Upper lobe of left lung (tissue), 6 donors: Measurements from ENCODE around the gene NDST3. TPM values are rescaled to one million over a fixed set of nuclear protein-coding genes. Genes with fewer than 3 reads are reported as not detected.
A peak's percentile ranks its signal among the peaks of the same experiment; 100 is the strongest.

Source experiments
- ATAC-seq, 2 donors: fragments of 200-7000 bp; cut with Tn5 transposase; one replicate each; pipeline ENCODE4 v1.9.1; 2022; ENCODE audit warnings: mild to moderate bottlenecking in 2 of 2, moderate library complexity in 2 of 2; ENCODE audit not compliant: low FRiP score in 2 of 2
- DNase-seq, 2 donors: peaks; one replicate each; pipeline ENCODE4 v3.0.0-alpha.2; 2019 to 2020
- H3K27ac ChIP-seq, 4 donors: fragments of 200-600 bp; sonication (generic); one replicate each; pipeline ENCODE4 v1.5.1; 2016 to 2019
- H3K27me3 ChIP-seq, 4 donors: fragments of 200-600 bp; sonication (generic); one replicate each; pipeline ENCODE4 v1.5.1; 2017 to 2019
- H3K36me3 ChIP-seq, 4 donors: fragments of 200-600 bp; sonication (generic); one replicate each; pipeline ENCODE4 v1.5.1; 2016 to 2019
- H3K4me1 ChIP-seq, 4 donors: fragments of 200-600 bp; sonication (generic); one replicate each; pipeline ENCODE4 v1.5.1; 2018 to 2019
- H3K4me3 ChIP-seq, 4 donors: fragments of 200-600 bp; sonication (generic); one replicate each; pipeline ENCODE4 v1.5.1; 2017 to 2019; ENCODE audit warnings: mild to moderate bottlenecking in 2 of 4, moderate library complexity in 1 of 4
- H3K9me3 ChIP-seq, 4 donors: fragments of 200-600 bp; sonication (generic); one replicate each; pipeline ENCODE4 v1.5.1; 2018 to 2019
- CTCF ChIP-seq, 6 experiments: fragments of 450-650 bp in 4 of 6; fragments of 200-600 bp in 2 of 6; sonication (generic) in 2 of 6; IDR thresholded peaks; one replicate each; pipeline ENCODE4 v1.5.1; 2016 to 2019; ENCODE audit warnings: antibody characterized with exemption in 6 of 6
- EP300 ChIP-seq, 4 donors: sonication (generic); formaldehyde crosslinking; IDR thresholded peaks; one replicate each; pipeline ENCODE4 v1.5.1; 2017; ENCODE audit warnings: antibody characterized with exemption in 4 of 4, control low read depth in 2 of 4
- POLR2A ChIP-seq, 4 donors: fragments of 450-650 bp; IDR thresholded peaks; one replicate each; pipeline ENCODE4 v1.5.1; 2016 to 2017; ENCODE audit warnings: antibody characterized with exemption in 4 of 4, mild to moderate bottlenecking in 2 of 4
- POLR2AphosphoS5 ChIP-seq, 2 donors: sonication (generic); formaldehyde crosslinking; IDR thresholded peaks; one replicate each; pipeline ENCODE4 v1.5.1; 2017; ENCODE audit warnings: antibody characterized with exemption in 2 of 2
- WGBS, 2 donors: methylation state at CpG; one replicate each; pipeline ENCODE4 v1.1.5; 2017 to 2018; 5-methylcytosine and 5-hydroxymethylcytosine counted together
- total RNA-seq, 6 donors: library from RNA; depleted of rRNA in 4 of 6; stranded (reverse); fragments of >200 nt in 4 of 6; gene quantifications; one replicate each; pipeline versions ENCODE4 v1.1.0 to v1.2.1, GENCODE V29; 2016 to 2021
- donor health status: DM: no; HTN: no; CAD: no; lungs with moderate emphysema.
- donor health status: DM: no; HTN: yes; CAD: no; lungs with severe emphysema.

NDST3 gene
- total RNA-seq, 6 donors from 2014 or later: 0.11 to 0.13 TPM; not detected in 4

DNA sequence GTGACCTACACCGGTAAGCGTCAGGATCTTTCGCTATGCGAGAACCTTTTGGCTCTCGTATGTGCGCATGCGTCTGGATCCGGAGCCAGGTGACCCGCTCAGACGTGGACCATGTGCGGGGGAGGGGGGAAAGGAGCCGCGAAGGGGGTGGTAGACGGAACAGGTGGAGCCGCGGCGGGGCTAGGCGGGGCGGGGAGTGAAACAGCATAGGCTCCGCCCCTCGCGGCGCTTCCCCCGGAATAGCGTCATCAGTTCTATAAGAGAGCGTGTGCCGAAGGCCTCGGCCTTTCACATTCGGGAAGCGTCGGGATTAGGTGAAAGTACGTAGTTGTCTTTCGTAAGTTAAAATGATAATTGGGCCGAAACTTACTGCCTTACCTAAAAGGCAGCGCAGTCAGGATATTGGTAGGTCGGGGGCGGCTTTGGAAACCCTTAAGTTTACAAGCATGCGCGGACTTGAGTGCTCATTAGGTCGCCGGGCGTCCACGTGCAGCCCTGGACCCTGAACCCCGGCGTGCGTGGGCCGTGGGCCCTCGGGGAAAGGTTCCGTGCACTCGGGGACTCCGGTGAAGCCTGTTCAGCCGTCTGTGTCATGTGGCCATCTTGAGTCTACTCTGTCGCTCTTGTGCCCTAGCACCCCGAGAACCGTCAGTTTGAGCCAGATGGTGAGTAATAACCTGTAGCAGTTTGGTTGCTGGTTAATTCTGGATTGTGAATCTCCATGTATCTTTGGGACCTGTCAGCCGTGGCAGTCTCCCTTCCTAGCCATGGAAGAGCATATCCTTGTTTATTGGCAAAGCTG is 244.4 kb downstream of the NDST3 start:
- no peak for TF ChIP-seq CTCF (IDR thresholded peaks at IDR 0.05)
- TF ChIP-seq EP300 (IDR thresholded peaks at IDR 0.05): no peak
- TF ChIP-seq POLR2AphosphoS5 (IDR thresholded peaks at IDR 0.05): peak; percentile 94 to 95
- TF ChIP-seq POLR2A (IDR thresholded peaks at IDR 0.05): peak; percentile 8 to 97 (median 91)
- ATAC-seq: peak; percentile 98 to 99
- peak overlapping the region; percentile 91 to 93 (median 92) for H3K27ac ChIP-seq
- H3K27me3 ChIP-seq: no peaks in the 10 kb centered on the region
- H3K4me1 ChIP-seq: peaks cover 20 to 35% (median 26%) of the 10 kb centered on the region in 4 donors
- H3K4me3 ChIP-seq: peak overlapping the region; percentile 52 to 80 (median 72)
- WGBS, 2 donors: 0% methylated on average over 26 to 54 of the region's 56 CpGs
- no peaks in the 10 kb centered on the region for H3K9me3 ChIP-seq
- peaks cover 0 to 14% (median 0%) of the 10 kb centered on the region in 4 donors for H3K36me3 ChIP-seq
- peak; percentile 96 to 98 for DNase-seq

DNA sequence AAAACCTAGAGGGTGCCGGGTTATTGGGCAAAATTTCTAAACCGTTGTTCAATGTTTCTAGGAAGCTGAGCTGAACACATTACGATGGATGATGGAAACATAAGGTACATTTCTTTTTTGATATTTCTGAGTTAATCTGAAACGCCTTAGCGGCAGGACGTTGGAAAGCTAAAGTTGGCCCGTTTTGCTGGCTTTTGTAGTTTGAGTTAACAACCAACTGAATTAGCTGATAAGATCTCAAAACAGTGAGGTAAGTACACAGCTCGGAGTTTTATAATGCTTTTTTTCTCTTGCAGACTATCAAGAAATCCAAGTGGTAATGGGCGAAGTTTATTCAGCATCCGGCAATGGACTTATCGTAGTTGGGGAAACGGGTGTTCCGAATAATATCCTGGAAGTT is 245.0 kb downstream of the NDST3 start:
- WGBS, 2 donors: 3 to 5% methylated on average over 13 of the region's 13 CpGs
- Histone ChIP-seq H3K27me3 (no peaks in the 10 kb centered on the region), H3K9me3 (no peaks in the 10 kb centered on the region), H3K4me3 (peak overlapping the region; percentile 52 to 80 (median 72)), H3K4me1 (peaks cover 20 to 35% (median 26%) of the 10 kb centered on the region in 4 donors), H3K36me3 (peaks cover 0 to 14% (median 0%) of the 10 kb centered on the region in 4 donors), H3K27ac (peak overlapping the region; percentile 91 to 93 (median 92))
- DNase-seq: no peak
- ATAC-seq: no peak
- TF ChIP-seq EP300 (IDR thresholded peaks at IDR 0.05) (no peak), POLR2A (IDR thresholded peaks at IDR 0.05) (no peak), POLR2AphosphoS5 (IDR thresholded peaks at IDR 0.05) (no peak), CTCF (IDR thresholded peaks at IDR 0.05) (no peak)

DNA sequence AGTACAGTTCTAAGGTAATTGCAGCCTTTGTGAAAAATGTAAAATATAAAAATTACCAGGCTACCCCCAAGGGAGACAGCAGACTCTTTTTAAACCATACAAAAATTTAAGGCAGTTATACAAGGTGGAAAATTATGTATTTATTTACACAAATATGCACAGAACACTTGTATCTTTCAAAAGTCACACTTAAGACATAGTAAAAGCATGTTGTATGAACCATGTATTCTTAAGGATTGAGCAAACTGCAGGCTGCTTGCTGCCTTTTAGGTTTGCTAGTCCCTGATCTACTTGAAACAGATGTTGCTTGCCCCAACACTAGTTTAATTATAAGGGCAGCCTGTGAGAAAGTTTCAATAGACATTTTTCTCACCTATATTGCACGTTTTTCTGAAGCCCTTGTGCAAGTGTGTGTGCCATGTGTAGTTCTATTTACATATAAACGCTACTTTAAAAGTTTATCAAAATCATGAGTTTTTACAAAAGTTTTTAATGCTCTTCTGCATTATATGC is 245.7 kb downstream of the NDST3 start:
- no peak for DNase-seq
- Histone ChIP-seq H3K27me3 (no peaks in the 10 kb centered on the region), H3K36me3 (peaks cover 0 to 14% (median 0%) of the 10 kb centered on the region in 4 donors), H3K4me3 (peak overlapping the region in 3 of 4 donors; percentile 67 to 80 (median 76)), H3K4me1 (peaks cover 20 to 35% (median 26%) of the 10 kb centered on the region in 4 donors), H3K27ac (peak overlapping the region in 3 of 4 donors; percentile 91 to 93 (median 92)), H3K9me3 (no peaks in the 10 kb centered on the region)
- ATAC-seq: no peak
- WGBS, 2 donors: 25 to 29% methylated on average over 2 of the region's 2 CpGs
- TF ChIP-seq POLR2AphosphoS5 (IDR thresholded peaks at IDR 0.05) (no peak), POLR2A (IDR thresholded peaks at IDR 0.05) (no peak), EP300 (IDR thresholded peaks at IDR 0.05) (no peak), CTCF (IDR thresholded peaks at IDR 0.05) (no peak)

GRCh38 chr4:118280501-118281218 is 246.4 kb downstream of the NDST3 start:
- Histone ChIP-seq H3K27me3 (no peaks in the 10 kb centered on the region), H3K4me1 (peaks cover 20 to 35% (median 26%) of the 10 kb centered on the region in 4 donors), H3K36me3 (peaks cover 0 to 14% (median 0%) of the 10 kb centered on the region in 4 donors), H3K4me3 (peak overlapping the region in 1 of 4 donors; percentile 76), H3K27ac (peak overlapping the region in 1 of 4 donors; percentile 13), H3K9me3 (no peaks in the 10 kb centered on the region)
- WGBS, 2 donors: 6 to 14% methylated on average over 2 of the region's 2 CpGs
- DNase-seq: peak in 1 of 2 donors; percentile 76
- ATAC-seq: peak; percentile 53 to 61
- TF ChIP-seq CTCF (IDR thresholded peaks at IDR 0.05) (peak in 5 of 6 experiments; percentile 18 to 54 (median 47)), POLR2AphosphoS5 (IDR thresholded peaks at IDR 0.05) (no peak)
